Lower leg skin (tissue), 4 donors: ENCODE measurements around the gene LOXL1. TPM values are rescaled to one million over a fixed set of nuclear protein-coding genes. Genes with fewer than 3 reads are reported as not detected.

Experiments used
- DNase-seq, 2 donors: peaks; one replicate each; pipeline ENCODE4 v3.0.0-alpha.2; 2019; ENCODE audit warnings: low spot score in 2 of 2
- H3K4me3 ChIP-seq: fragments of 200-600 bp; sonication (generic); 2 replicates; pipeline ENCODE4 v1.5.1; 2017; ENCODE audit warnings: mild to moderate bottlenecking, low read depth; ENCODE audit not compliant: poor library complexity, severe bottlenecking
- CTCF ChIP-seq, 3 donors: fragments of 450-650 bp; IDR thresholded peaks; one replicate each; pipeline ENCODE4 v1.5.1; 2016; ENCODE audit warnings: antibody characterized with exemption in 3 of 3, mild to moderate bottlenecking in 3 of 3, moderate library complexity in 2 of 3
- POLR2A ChIP-seq, 2 donors: fragments of 450-650 bp; IDR thresholded peaks; one replicate each; pipeline ENCODE4 v1.6.1; 2016 to 2017; ENCODE audit warnings: antibody characterized with exemption in 2 of 2, mild to moderate bottlenecking in 1 of 2, moderate library complexity in 1 of 2
- WGBS, 2 donors: methylation state at CpG; one replicate each; pipeline ENCODE4 v1.1.5; 2018; 5-methylcytosine and 5-hydroxymethylcytosine counted together
- intact Hi-C: fragments of 100-400 bp; cut with DNase I; formaldehyde crosslinking; loops from one replicate; pipeline ENCODE4 v1.15.0; 2023; ENCODE audit warnings: low total_unique reads
- total RNA-seq, 4 donors: library from RNA; depleted of rRNA; stranded (reverse); fragments of >200 nt; gene quantifications; one replicate each; pipeline ENCODE4 v1.1.0, GENCODE V29; 2016

LOXL1 gene
- total RNA-seq, 4 donors from 2014 or later, result 4.6 to 8.2 (median 6.6) TPM

- WGBS, 2 donors, result 1 to 2% methylated on average over 25 to 27 of the region's 27 CpGs
- TF ChIP-seq POLR2A (IDR thresholded peaks at IDR 0.05) (no peak), CTCF (IDR thresholded peaks at IDR 0.05) (no peak)
- peak; percentile 96 to 99 for DNase-seq
- intact Hi-C loops, result no loop called here
- peak within 1 kb of the TSS; percentile 92 for H3K4me3 ChIP-seq
These were observed 68.2 kb downstream of the LOXL1 start, which contains the start of gene PML for GRCh38 chr15:73994413-73994883. Gene PML, plus strand, starts transcription at chr15:73994716. Its CDS starts 97 bp downstream, at chr15:73994813.

GRCh38 chr15:73994912-73995622, 68.8 kb downstream of the LOXL1 start:
- DNase-seq, result peak in 1 of 2 donors; percentile 89
- TF ChIP-seq POLR2A (IDR thresholded peaks at IDR 0.05), result no peak
- TF ChIP-seq CTCF (IDR thresholded peaks at IDR 0.05), result no peak
- WGBS, 2 donors, result 0 to 1% methylated on average over 18 of the region's 18 CpGs

GRCh38 chr15:73996267-73996666, 70.0 kb downstream of the LOXL1 start:
- TF ChIP-seq CTCF (IDR thresholded peaks at IDR 0.05), result no peak
- DNase-seq, result no peak
- intact Hi-C loops, result no loop called here
- H3K4me3 ChIP-seq, result no peak overlapping the region
- WGBS, 2 donors, result 17 to 18% methylated on average over 2 of the region's 2 CpGs

More at GRCh38 chr15:73994912-73995622, 68.8 kb downstream of the LOXL1 start:
- peak overlapping the region; percentile 92 for H3K4me3 ChIP-seq
- intact Hi-C loops, result no loop called here

GRCh38 chr15:73996939-73997338, 70.7 kb downstream of the LOXL1 start:
- TF ChIP-seq CTCF (IDR thresholded peaks at IDR 0.05), result no peak
- TF ChIP-seq POLR2A (IDR thresholded peaks at IDR 0.05), result no peak
- DNase-seq, result no peak
- no peak overlapping the region for H3K4me3 ChIP-seq
- WGBS, 2 donors, result 12 to 16% methylated on average over 5 of the region's 5 CpGs
- intact Hi-C loops, result no loop called here

- 48 to 59% methylated on average over 23 to 27 of the region's 27 CpGs for WGBS, 2 donors
- no peak overlapping the region for H3K4me3 ChIP-seq
- peak in 1 of 2 donors; percentile 86 for DNase-seq
- intact Hi-C loops, result no loop called here
- TF ChIP-seq CTCF (IDR thresholded peaks at IDR 0.05) (no peak), POLR2A (IDR thresholded peaks at IDR 0.05) (no peak)
These were observed 71.7 kb downstream of the LOXL1 start for GRCh38 chr15:73997986-73998385.

Other genes starting within 250 kb of the LOXL1 start
- 10 to 100 TPM; 33.4 to 49.9 (median 45.4) TPM for gene CD276, start 242.1 kb upstream of the LOXL1 start, total RNA-seq
- gene INSYN1, start 173.1 kb upstream of the LOXL1 start, total RNA-seq, result 10 to 100 TPM; 30.9 to 50.7 (median 34.8) TPM
- not detected for gene TBC1D21, start 52.9 kb upstream of the LOXL1 start, total RNA-seq
- 10 to 100 TPM; 14.4 to 24.6 (median 23.9) TPM for gene STOML1, start 65.8 kb downstream of the LOXL1 start, total RNA-seq
- gene PML, start 68.3 kb downstream of the LOXL1 start, total RNA-seq, result 10 to 100 TPM; 48.5 to 73.7 (median 60.3) TPM
- gene GOLGA6A, start 156.1 kb downstream of the LOXL1 start, total RNA-seq, result 1 to 10 TPM in 1 of 4 donors, under 1 TPM in 1, not detected in 2; 0.23 to 2.2 TPM
- gene ISLR2, start 204.1 kb downstream of the LOXL1 start, total RNA-seq, result under 1 TPM in 3 of 4 donors, not detected in 1; 0.17 to 0.91 (median 0.39) TPM
- gene ISLR, start 247.2 kb downstream of the LOXL1 start, total RNA-seq, result 10 to 100 TPM; 23.4 to 41.3 (median 26.1) TPM